GM12801 (cell line): ENCODE measurements around the gene SLC24A4.

Source experiments
- TF ChIP-seq, protein P1 (sequence below): IDR thresholded peaks from one replicate; pipeline ENCODE4 v1.5.1; 2011; ENCODE audit warnings: control low read depth; ENCODE audit not compliant: insufficient read length; ENCODE audit errors: extremely low read depth

SLC24A4 gene

DNA sequence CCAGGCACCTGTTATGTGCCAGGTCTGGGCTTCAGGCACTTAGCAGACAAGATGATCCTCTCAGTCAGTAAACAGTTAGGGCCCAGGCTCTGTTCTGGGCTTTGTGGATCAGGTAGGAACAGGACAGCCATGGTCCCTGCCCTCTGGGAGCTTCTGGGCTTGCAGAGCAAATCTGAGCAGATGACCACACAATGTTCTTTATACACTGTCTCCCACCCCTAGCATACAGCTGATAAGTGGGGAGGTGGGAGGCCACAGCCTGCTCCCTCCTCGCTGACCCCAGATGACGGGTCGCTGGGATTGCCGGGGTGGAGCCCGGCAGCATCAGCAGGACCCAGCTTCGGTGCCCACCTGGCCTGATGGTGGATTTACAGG is 137.6 kb downstream of the SLC24A4 start:
- TF ChIP-seq, protein P1, sequence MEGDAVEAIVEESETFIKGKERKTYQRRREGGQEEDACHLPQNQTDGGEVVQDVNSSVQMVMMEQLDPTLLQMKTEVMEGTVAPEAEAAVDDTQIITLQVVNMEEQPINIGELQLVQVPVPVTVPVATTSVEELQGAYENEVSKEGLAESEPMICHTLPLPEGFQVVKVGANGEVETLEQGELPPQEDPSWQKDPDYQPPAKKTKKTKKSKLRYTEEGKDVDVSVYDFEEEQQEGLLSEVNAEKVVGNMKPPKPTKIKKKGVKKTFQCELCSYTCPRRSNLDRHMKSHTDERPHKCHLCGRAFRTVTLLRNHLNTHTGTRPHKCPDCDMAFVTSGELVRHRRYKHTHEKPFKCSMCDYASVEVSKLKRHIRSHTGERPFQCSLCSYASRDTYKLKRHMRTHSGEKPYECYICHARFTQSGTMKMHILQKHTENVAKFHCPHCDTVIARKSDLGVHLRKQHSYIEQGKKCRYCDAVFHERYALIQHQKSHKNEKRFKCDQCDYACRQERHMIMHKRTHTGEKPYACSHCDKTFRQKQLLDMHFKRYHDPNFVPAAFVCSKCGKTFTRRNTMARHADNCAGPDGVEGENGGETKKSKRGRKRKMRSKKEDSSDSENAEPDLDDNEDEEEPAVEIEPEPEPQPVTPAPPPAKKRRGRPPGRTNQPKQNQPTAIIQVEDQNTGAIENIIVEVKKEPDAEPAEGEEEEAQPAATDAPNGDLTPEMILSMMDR, result no peak

DNA sequence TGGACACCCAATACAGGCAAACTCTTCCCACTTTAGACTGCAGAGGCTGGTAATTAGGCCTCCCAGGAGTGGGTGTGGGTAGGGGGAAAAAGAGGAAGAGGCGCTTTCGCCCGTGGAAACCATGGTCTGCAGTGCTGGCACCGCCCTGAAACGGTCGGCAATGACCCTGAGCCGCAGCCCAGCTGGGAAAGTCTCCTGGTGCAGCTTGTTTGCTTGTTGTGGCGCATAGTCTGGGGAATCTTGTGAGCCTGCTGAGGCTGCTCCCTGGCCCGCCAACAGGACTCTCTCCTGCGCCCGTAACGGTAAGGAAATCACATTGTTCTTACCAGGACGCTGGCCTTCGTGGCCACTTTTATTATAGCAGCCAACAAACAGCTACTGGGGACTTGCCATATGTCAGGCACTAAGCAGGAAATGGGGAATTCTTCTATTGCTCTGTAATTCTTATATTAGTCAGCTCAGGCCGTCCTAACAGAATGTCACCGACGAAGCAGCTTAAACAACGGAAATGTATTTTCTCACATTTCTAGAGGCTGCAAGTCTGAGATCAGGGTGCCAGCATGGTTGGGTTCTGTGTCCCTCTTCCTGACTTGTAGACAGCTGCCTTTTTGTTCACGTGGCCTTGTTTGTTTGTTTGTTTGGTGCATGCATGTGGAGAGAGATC is 138.1 kb downstream of the SLC24A4 start:
- TF ChIP-seq, protein P1, result no peak

DNA sequence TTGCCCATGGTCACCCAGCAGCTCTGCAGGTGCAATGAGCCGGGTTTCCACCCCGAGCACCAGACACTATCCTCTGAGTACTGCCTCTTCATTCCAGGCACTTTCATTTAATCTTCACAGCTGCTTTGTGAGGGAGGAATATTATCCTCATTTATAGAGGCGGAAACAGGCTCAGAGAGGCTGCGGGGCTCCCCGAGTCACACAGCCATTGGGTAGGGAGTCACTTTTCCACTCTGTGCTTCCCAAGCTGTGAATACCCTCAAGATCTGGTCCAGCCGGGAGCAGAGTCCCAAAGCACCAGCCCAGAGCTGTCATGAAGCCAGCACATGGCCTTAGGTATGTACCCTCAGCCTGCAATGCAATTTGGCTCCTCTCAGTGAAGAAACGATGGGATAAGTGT is 138.9 kb downstream of the SLC24A4 start:
- TF ChIP-seq, protein P1, result no peak

DNA sequence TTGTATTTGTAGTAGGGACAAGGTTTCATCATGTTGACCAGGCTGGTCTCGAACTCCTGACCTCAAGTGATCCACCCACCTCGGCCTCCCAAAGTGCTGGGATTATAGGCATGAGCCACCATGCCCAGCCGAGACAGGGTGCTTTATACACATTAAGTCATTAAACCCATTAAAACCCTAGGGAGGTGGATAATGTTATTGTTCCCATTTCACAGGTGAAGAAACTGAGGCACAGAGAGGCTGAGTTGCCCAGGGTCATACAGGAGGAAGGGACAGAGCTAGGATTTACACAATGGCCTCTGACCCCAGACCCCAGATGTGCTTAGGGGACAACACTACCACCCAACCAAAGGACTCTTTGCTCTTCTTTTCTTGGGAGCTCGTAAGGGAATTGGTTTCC is 139.6 kb downstream of the SLC24A4 start:
- TF ChIP-seq, protein P1, result no peak

DNA sequence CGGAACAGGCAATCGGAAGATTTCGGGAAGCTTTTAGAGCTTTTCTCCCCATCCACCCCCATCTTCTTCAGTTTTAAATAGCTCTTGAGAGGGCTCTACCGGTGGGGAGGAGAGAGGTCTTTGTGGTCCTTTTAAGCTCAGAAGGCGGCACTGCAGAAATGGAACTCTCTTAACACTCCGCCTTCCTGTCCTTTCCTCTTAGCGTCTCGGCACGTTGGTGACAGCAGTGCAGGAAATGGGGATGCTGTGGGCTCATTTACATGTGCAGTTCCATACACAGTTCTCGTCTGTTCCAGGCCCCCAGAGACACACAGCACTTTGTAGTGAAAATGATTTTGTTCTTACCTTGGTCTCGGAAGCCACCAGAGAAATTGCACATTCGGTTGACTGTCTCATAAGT is 140.2 kb downstream of the SLC24A4 start:
- TF ChIP-seq, protein P1, result no peak

DNA sequence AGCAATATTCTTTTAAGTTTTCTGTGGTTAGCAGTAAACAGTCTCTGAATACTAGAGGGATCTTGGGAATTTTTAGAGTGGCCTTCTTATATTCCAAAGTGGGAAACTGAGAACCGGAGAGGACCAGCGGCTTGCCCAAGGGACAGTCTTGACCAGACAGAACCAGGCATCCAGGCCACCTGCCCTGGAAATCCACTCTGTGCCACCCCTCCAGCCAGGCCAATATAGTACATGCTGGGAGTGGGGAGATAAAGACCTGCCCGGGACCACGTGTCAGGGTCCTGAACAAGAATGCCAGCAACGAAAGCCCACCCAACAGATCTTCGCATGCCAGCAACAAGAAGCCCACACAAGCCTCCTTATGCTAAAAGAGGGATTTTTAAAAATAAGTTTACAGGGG is 141.2 kb downstream of the SLC24A4 start:
- TF ChIP-seq, protein P1, result no peak

DNA sequence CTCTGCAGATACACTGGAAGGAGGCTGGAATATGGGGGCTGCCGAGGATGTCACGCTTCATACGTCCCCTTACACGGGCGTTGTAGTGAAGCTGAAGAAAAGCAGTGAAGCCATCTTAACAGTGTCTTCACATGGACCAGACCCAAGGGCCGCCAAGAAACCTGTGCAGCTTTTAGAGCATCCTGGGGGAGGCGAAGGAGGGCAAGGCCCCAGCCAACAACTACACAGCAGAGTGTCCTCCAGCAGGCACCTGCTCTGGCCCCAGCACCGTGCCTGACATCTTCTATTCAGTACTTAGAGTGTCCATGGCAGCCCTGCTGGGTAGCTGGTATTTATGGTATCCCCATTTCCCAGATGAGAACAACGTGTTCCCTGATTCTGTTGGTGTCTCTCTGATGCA is 141.8 kb downstream of the SLC24A4 start:
- TF ChIP-seq, protein P1, result no peak
